ENCODE measurements around the gene SLC6A13.

- TF ChIP-seq CTCF (IDR thresholded peaks at IDR 0.05) (no peak), POLR2A (IDR thresholded peaks at IDR 0.05) (no peak)
These were observed 53.4 kb downstream of the SLC6A13 start for GRCh38 chr12:209246-209645.

Measured in uterus (tissue), 2 donors.